Adipose tissue (tissue), 3 donors: Measurements from ENCODE around the gene SORCS2. TPM values are rescaled to one million over a fixed set of nuclear protein-coding genes. Genes with fewer than 3 reads are reported as not detected.

Experiments
- H3K27ac ChIP-seq: one replicate; pipeline ENCODE4 v1.5.1; 2013; ENCODE audit warnings: low read depth, low read length
- WGBS, 3 donors: extraction: QIAGEN DNeasy Blood & Tissue Kit; methylation state at CpG; one replicate each; pipeline ENCODE4 v1.1.7; 2013; 5-methylcytosine and 5-hydroxymethylcytosine counted together
- polyA plus RNA-seq, 3 donors: library from polyadenylated mRNA; stranded (reverse); fragments of 200-250 nt; gene quantifications; one replicate each; pipeline ENCODE4 v1.2.3, GENCODE V29; 2013
- donor health status: healthy with polysubstance abuse.
- donor health status: Bipolar disorder and iron deficiency.
- donor health status: healthy.

The SORCS2 gene
- polyA plus RNA-seq, 3 donors, result 0.22 to 2.2 (median 0.83) TPM

GRCh38 chr4:7194251-7195140 lies 2.2 kb downstream of the SORCS2 start:
- WGBS, 3 donors, result 51 to 62% (median 57%) methylated on average over 6 of the region's 6 CpGs
- no peak overlapping the region for H3K27ac ChIP-seq

GRCh38 chr4:7195141-7195515 lies 2.8 kb downstream of the SORCS2 start:
- WGBS, 3 donors, result 67 to 88% (median 83%) methylated on average over 5 of the region's 5 CpGs
- H3K27ac ChIP-seq, result no peak overlapping the region

GRCh38 chr4:7195546-7196287 lies 3.4 kb downstream of the SORCS2 start:
- no peak overlapping the region for H3K27ac ChIP-seq
- 23 to 68% (median 61%) methylated on average over 14 of the region's 14 CpGs for WGBS, 3 donors

GRCh38 chr4:7196288-7196651 lies 3.9 kb downstream of the SORCS2 start:
- no peak overlapping the region for H3K27ac ChIP-seq
- 24 to 61% (median 49%) methylated on average over 7 of the region's 7 CpGs for WGBS, 3 donors

- WGBS, 3 donors, result 56 to 86% (median 86%) methylated on average over 5 of the region's 5 CpGs
- no peak overlapping the region for H3K27ac ChIP-seq
These were observed 4.4 kb downstream of the SORCS2 start for GRCh38 chr4:7196736-7197135.

- no peak overlapping the region for H3K27ac ChIP-seq
- WGBS, 3 donors, result 71 to 79% (median 78%) methylated on average over 5 of the region's 5 CpGs
These were observed 5.6 kb downstream of the SORCS2 start for GRCh38 chr4:7197910-7198309.

- WGBS, 3 donors, result 74 to 79% (median 78%) methylated on average over 13 to 20 of the region's 20 CpGs
These were observed 6.2 kb downstream of the SORCS2 start for GRCh38 chr4:7198440-7199128.

GRCh38 chr4:7199129-7199725 lies 6.9 kb downstream of the SORCS2 start:
- H3K27ac ChIP-seq, result no peak overlapping the region

More at GRCh38 chr4:7198440-7199128, 6.2 kb downstream of the SORCS2 start:
- no peak overlapping the region for H3K27ac ChIP-seq

GRCh38 chr4:7199771-7200441 lies 7.6 kb downstream of the SORCS2 start:
- H3K27ac ChIP-seq, result no peak overlapping the region
- 76 to 83% (median 81%) methylated on average over 12 to 16 of the region's 16 CpGs for WGBS, 3 donors

More at GRCh38 chr4:7199129-7199725, 6.9 kb downstream of the SORCS2 start:
- WGBS, 3 donors, result 78 to 85% (median 83%) methylated on average over 13 to 15 of the region's 15 CpGs

- 83 to 86% (median 85%) methylated on average over 12 of the region's 12 CpGs for WGBS, 3 donors
These were observed 8.5 kb downstream of the SORCS2 start for GRCh38 chr4:7200801-7201200.

GRCh38 chr4:7201420-7202305 lies 9.3 kb downstream of the SORCS2 start:
- H3K27ac ChIP-seq, result no peak overlapping the region
- 53 to 61% (median 55%) methylated on average over 29 of the region's 29 CpGs for WGBS, 3 donors

More at GRCh38 chr4:7200801-7201200, 8.5 kb downstream of the SORCS2 start:
- no peak overlapping the region for H3K27ac ChIP-seq

GRCh38 chr4:7202411-7202810 lies 10.1 kb downstream of the SORCS2 start:
- 58 to 64% (median 62%) methylated on average over 8 of the region's 8 CpGs for WGBS, 3 donors
- no peak overlapping the region for H3K27ac ChIP-seq

- WGBS, 3 donors, result 65 to 86% (median 73%) methylated on average over 14 of the region's 14 CpGs
- H3K27ac ChIP-seq, result no peak overlapping the region
These were observed 12.5 kb downstream of the SORCS2 start for GRCh38 chr4:7204656-7205387.

- 35 to 45% (median 39%) methylated on average over 9 of the region's 9 CpGs for WGBS, 3 donors
- H3K27ac ChIP-seq, result no peak overlapping the region
These were observed 14.0 kb downstream of the SORCS2 start for GRCh38 chr4:7206385-7206784.

GRCh38 chr4:7206911-7207567 lies 14.7 kb downstream of the SORCS2 start:
- 29 to 47% (median 44%) methylated on average over 20 to 21 of the region's 21 CpGs for WGBS, 3 donors

GRCh38 chr4:7207628-7208231 lies 15.4 kb downstream of the SORCS2 start:
- 58 to 69% (median 61%) methylated on average over 11 of the region's 11 CpGs for WGBS, 3 donors
- H3K27ac ChIP-seq, result no peak overlapping the region

More at GRCh38 chr4:7206911-7207567, 14.7 kb downstream of the SORCS2 start:
- no peak overlapping the region for H3K27ac ChIP-seq
